ENCODE results near the gene LIN28B.

GRCh38 chr6:105111871-105112270 is 155.0 kb downstream of the LIN28B start:
- TF ChIP-seq CTCF (IDR thresholded peaks at IDR 0.05) (no peak), POLR2A (IDR thresholded peaks at IDR 0.05) (no peak)
